Tibial nerve (tissue), 4 donors: ENCODE results near the gene ERBB4. TPM values are rescaled to one million over a fixed set of nuclear protein-coding genes. Genes with fewer than 3 reads are reported as not detected.

ENCODE experiments used
- DNase-seq, 2 donors: peaks; one replicate each; pipeline ENCODE4 v3.0.0-alpha.2; 2019; ENCODE audit warnings: low spot score in 2 of 2
- H3K27ac ChIP-seq, 4 donors: fragments of 200-600 bp; sonication (generic) in 3 of 4; one replicate each; pipeline ENCODE4 v1.5.1; 2017 to 2019; ENCODE audit warnings: mild to moderate bottlenecking in 1 of 4
- H3K27me3 ChIP-seq, 2 donors: fragments of 200-600 bp; sonication (generic) in 1 of 2; one replicate each; pipeline versions ENCODE4 v1.5.1 to v1.6.0; 2017 to 2019
- H3K36me3 ChIP-seq, 3 donors: fragments of 200-600 bp; sonication (generic); one replicate each; pipeline ENCODE4 v1.5.1; 2018 to 2019
- H3K4me1 ChIP-seq, 4 donors: fragments of 200-600 bp; sonication (generic) in 3 of 4; one replicate each; pipeline ENCODE4 v1.5.1; 2017 to 2019
- H3K4me3 ChIP-seq, 4 donors: fragments of 200-600 bp; sonication (generic) in 3 of 4; one replicate each; pipeline ENCODE4 v1.5.1; 2017 to 2019; ENCODE audit warnings: mild to moderate bottlenecking in 1 of 4, moderate library complexity in 1 of 4
- H3K9me3 ChIP-seq, 4 donors: fragments of 200-600 bp; sonication (generic) in 3 of 4; one replicate each; pipeline ENCODE4 v1.5.1; 2017 to 2019
- CTCF ChIP-seq, 5 experiments: fragments of 200-600 bp in 3 of 5; fragments of 450-650 bp in 2 of 5; sonication (generic) in 3 of 5; IDR thresholded peaks; one replicate each; pipeline ENCODE4 v1.5.1; 2016 to 2019; ENCODE audit warnings: antibody characterized with exemption in 5 of 5, mild to moderate bottlenecking in 3 of 5, moderate library complexity in 2 of 5
- EP300 ChIP-seq, 2 donors: sonication (generic); formaldehyde crosslinking; IDR thresholded peaks; one replicate each; pipeline ENCODE4 v1.6.1; 2017; ENCODE audit warnings: antibody characterized with exemption in 2 of 2, mild to moderate bottlenecking in 1 of 2
- POLR2A ChIP-seq, 2 donors: fragments of 450-650 bp; IDR thresholded peaks; one replicate each; pipeline ENCODE4 v1.6.1; 2017; ENCODE audit warnings: antibody characterized with exemption in 2 of 2, mild to moderate bottlenecking in 2 of 2, moderate library complexity in 2 of 2
- WGBS, 2 donors: methylation state at CpG; one replicate each; pipeline ENCODE4 v1.1.5; 2018; 5-methylcytosine and 5-hydroxymethylcytosine counted together
- total RNA-seq, 4 donors: library from RNA; depleted of rRNA; stranded (reverse); fragments of >200 nt; gene quantifications; one replicate each; pipeline ENCODE4 v1.1.0, GENCODE V29; 2016

ERBB4 gene
- total RNA-seq, 4 donors from 2014 or later, result 2.4 to 3.3 (median 2.9) TPM

GRCh38 chr2:211463397-211463796 is 1075.2 kb downstream of the ERBB4 start:
- Histone ChIP-seq H3K4me3 (no peak overlapping the region), H3K27me3 (no peaks in the 10 kb centered on the region), H3K4me1 (no peaks in the 10 kb centered on the region), H3K9me3 (no peaks in the 10 kb centered on the region), H3K36me3 (no peaks in the 10 kb centered on the region), H3K27ac (no peak overlapping the region)
- no peak for TF ChIP-seq CTCF (IDR thresholded peaks at IDR 0.05)
- TF ChIP-seq EP300 (IDR thresholded peaks at IDR 0.05), result no peak
- TF ChIP-seq POLR2A (IDR thresholded peaks at IDR 0.05), result no peak
- DNase-seq, result no peak
- WGBS, 2 donors, result 52 to 68% methylated on average over 3 of the region's 3 CpGs

- H3K36me3 ChIP-seq, result no peaks in the 10 kb centered on the region
- peaks cover 0 to 7% (median 0%) of the 10 kb centered on the region in 4 donors for H3K4me1 ChIP-seq
- TF ChIP-seq CTCF (IDR thresholded peaks at IDR 0.05) (no peak), POLR2A (IDR thresholded peaks at IDR 0.05) (no peak), EP300 (IDR thresholded peaks at IDR 0.05) (no peak)
- H3K9me3 ChIP-seq, result no peaks in the 10 kb centered on the region
- no peak overlapping the region for H3K4me3 ChIP-seq
- H3K27me3 ChIP-seq, result no peaks in the 10 kb centered on the region
- WGBS, 2 donors, result 98% methylated on average over 1 of the region's 1 CpG
- no peak overlapping the region for H3K27ac ChIP-seq
- DNase-seq, result no peak
Measured at GRCh38 chr2:211458974-211459373, 1079.6 kb downstream of the ERBB4 start.

- Histone ChIP-seq H3K9me3 (no peaks in the 10 kb centered on the region), H3K27ac (no peak overlapping the region), H3K36me3 (no peaks in the 10 kb centered on the region), H3K4me3 (no peak overlapping the region), H3K27me3 (no peaks in the 10 kb centered on the region), H3K4me1 (peaks cover 0 to 7% (median 0%) of the 10 kb centered on the region in 4 donors)
- 40 to 70% methylated on average over 2 of the region's 2 CpGs for WGBS, 2 donors
- no peak for TF ChIP-seq POLR2A (IDR thresholded peaks at IDR 0.05)
- no peak for TF ChIP-seq EP300 (IDR thresholded peaks at IDR 0.05)
- TF ChIP-seq CTCF (IDR thresholded peaks at IDR 0.05), result no peak
- DNase-seq, result no peak
Measured at GRCh38 chr2:211457325-211457724, 1081.3 kb downstream of the ERBB4 start.

DNA sequence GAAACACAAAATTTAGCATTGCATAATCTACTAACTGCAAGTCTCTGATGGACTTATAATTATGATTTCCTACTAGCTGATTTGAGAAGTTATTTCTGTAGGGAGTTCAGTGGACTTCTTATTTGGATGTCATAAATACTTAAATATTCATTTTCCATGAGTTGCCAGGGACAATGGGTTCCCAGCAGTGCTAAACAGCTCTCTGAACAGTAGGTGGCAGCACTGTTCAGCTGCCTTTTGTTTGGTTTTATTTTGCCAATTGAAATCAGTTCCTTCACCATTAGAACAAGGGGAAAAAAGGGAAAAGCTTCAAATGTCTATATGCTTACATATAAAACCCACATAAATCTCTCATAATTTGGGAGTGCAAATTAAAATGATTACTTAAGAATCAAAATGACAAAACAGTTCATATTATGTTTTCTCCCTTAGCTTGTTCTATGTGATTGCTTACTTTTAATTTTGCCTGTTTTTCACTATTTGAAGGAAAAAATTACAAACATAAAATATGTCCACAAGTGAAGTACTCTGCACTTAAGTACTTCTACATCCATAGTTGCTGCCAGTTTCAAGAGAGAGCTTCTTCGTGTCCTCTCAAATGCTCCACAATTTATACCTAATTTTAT is 1083.3 kb downstream of the ERBB4 start:
- H3K27ac ChIP-seq, result no peak overlapping the region
- peaks cover 0 to 7% (median 0%) of the 10 kb centered on the region in 4 donors for H3K4me1 ChIP-seq
- 75 to 83% methylated on average over 1 of the region's 1 CpG for WGBS, 2 donors
- H3K9me3 ChIP-seq, result no peaks in the 10 kb centered on the region
- TF ChIP-seq POLR2A (IDR thresholded peaks at IDR 0.05) (no peak), EP300 (IDR thresholded peaks at IDR 0.05) (no peak), CTCF (IDR thresholded peaks at IDR 0.05) (peak; percentile 48 to 91 (median 69))
- DNase-seq, result peak in 1 of 2 donors; percentile 7
- H3K36me3 ChIP-seq, result no peaks in the 10 kb centered on the region
- H3K4me3 ChIP-seq, result no peak overlapping the region
- H3K27me3 ChIP-seq, result no peaks in the 10 kb centered on the region

DNA sequence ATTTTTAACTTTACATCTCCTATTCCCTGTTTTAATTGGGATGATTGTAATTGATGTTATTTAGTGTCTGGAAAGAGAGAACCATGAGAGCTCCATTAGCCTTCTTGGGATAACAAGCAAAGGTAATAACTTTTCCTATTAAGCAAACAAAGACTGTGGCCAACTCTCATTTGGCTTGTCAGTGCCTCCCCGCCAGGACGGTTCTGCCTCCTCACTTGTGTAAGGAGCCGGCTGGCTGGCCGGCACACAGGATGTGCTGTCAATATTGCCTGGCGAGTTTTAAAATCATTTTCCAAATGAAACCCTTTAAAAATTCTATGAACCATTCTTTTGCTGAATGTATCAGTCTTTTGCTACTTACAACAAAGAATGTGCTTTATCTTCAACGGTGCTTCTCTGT is 1083.9 kb downstream of the ERBB4 start:
- TF ChIP-seq POLR2A (IDR thresholded peaks at IDR 0.05) (no peak), CTCF (IDR thresholded peaks at IDR 0.05) (no peak), EP300 (IDR thresholded peaks at IDR 0.05) (no peak)
- Histone ChIP-seq H3K4me1 (peaks cover 0 to 7% (median 0%) of the 10 kb centered on the region in 4 donors), H3K9me3 (no peaks in the 10 kb centered on the region), H3K36me3 (no peaks in the 10 kb centered on the region), H3K27me3 (no peaks in the 10 kb centered on the region), H3K27ac (no peak overlapping the region), H3K4me3 (no peak overlapping the region)
- 22 to 25% methylated on average over 6 of the region's 6 CpGs for WGBS, 2 donors
- no peak for DNase-seq
